NCI-H187 (cell line): ENCODE measurements around the gene ADD1.

Experiments
- DNase-seq, 2 experiments: peaks; one replicate each; lab custom pipeline; 2025; lab: John Stamatoyannopoulos, UW

Gene ADD1

DNA sequence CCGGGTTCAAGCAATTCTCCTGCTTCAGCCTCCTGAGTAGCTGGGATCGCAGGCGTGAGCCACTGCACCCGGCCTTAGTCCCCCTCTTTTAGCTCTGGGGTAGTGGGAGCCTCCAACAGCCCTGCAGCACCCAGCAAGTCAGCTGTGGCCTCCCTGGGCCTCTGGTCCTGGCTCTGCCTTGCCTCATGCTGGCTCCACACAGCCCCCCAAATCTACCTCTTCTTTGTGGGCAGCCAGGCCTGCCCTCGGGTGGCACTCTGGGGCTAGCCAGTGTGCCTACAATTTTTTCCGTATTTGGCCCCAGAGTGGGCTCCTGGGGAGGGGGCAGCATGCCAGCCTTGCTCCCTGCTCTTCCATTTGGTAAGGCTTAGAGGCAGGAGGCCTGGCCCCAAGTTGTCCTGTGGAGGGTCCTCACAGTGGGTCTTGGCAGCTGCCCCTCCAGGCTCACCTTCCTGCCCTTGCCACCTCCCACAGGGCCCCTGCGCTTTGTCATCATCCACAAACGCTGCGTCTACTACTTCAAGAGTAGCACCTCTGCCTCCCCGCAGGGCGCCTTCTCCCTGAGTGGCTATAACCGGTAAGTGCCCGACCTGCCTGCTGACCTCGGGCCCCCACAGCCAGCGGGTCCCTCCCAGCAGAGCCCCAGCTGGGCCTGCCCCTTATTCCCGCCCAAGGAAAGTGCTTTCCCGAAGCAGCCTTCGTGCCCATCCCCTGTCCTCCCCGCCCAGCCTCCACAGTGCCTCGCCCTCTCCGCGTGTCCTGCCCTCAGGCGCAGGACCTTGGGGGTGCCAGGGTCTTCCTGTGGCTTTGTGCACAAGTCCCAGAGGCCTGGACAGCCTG, 21.0 kb upstream of the ADD1 start:
- DNase-seq, result no peak

DNA sequence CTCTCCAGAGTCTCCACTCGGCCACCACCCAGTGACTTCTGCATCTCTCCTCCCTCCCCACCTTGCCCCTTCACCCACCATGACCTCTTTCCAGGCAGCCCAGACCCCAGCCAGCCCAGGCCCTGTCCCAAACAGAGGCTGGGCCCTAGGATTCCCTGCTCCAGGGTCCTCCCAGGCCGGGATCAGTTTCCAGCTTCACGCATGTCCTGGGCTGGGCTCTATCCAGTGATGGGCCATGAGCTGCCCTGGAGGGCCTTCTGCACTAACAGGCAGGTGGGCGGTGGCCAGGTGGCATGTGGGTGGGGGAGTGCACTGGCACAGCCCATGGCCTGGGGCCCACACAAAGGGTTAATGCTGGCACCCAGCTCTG, 20.4 kb upstream of the ADD1 start:
- DNase-seq, result no peak

DNA sequence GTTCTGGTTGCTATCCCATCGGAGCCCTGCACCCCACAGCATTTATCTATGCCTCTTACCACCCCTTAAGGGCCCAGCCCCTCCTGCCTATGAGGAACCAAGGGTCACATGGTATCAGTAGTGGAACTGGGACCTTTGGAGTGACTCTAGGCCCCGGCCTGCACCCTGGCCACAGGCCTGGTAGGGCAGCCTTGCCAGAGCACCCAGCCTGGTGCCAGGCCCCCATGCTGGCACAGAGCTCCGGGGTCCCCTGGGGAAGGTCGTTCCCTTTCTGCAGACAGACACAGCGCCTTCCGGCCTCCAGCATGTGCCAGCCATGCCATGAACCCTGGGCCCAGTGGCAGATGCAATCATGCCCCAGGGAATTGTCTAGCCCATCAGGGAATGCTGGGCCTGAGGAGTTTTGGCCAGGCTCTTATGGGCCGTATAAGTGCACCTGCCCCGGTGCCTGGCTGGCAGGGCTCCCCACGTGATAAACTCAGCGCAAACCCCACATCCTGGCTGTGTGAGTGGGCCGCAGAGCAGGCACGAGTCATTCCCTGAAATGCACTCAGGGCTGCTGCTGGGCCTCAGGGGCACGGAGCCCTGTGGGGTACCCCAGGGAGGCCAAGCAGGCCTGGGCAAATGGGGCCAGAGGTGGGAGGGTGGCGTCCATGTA, 19.8 kb upstream of the ADD1 start:
- DNase-seq, result no peak

DNA sequence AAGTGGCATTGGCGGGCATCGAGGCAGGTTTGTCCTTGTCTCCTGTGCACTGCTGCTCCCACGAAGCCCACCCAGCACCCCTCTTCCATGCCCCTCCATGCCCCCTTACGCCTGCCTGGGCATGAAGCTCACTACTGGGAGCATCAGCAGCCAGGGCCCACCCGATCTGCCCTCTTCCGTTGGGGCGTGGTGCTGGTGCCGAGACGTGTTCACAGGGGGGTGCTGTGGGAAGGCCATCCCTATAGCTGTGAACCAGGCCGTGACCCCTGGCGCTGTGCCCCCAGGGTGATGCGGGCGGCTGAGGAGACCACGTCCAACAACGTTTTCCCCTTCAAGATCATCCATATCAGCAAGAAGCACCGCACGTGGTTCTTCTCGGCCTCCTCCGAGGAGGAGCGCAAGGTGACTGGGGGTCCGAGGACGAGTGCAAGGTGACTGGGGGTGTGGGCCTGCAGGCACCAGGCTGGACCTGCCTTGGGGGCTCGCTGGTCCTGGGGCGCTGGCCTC, 19.3 kb upstream of the ADD1 start:
- no peak for DNase-seq

DNA sequence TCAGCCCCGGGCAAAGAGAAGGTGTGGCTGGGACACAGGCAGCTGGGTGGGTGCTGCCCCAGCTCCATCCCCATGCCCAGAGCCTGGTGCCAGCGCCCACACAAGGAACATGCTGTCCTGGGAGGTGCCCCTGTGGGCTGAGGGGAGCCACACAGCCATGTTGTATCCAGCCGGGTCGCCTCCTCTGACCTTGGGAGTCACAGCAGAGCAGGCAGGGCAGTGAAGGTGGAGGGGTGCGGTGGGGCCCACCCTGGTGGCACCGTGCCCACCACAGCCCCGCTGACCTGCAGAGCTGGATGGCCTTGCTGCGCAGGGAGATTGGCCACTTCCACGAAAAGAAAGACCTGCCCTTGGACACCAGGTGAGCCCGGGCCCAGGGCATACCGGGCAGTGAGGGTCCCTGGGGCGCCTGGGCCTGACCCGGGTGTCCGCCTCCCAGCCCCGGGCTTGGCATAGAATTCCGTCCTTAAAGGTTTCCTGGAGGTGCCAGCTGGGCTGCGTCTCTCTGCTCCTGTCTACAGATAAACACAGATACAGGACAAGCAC, 18.7 kb upstream of the ADD1 start:
- DNase-seq, result no peak

DNA sequence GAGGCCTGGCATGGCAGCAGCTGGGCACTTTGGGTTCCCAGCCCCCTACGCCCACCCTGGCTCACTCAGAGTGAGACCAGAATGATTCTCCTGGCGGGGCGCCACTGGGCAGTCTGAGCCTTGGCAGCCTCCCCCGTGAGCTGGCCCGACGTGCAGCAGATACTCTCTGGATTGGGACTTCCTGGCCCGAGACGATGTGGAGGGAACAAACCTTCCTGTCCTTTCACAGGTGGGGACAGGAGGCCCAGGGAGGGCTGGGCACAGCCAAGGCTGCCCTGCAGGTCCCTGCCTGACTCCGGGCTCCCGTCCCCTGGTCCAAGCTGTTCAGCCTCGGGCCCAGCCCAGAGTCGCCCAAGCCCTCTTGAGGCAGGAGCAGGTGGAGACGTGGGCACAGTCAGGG, 17.9 kb upstream of the ADD1 start:
- no peak for DNase-seq

DNA sequence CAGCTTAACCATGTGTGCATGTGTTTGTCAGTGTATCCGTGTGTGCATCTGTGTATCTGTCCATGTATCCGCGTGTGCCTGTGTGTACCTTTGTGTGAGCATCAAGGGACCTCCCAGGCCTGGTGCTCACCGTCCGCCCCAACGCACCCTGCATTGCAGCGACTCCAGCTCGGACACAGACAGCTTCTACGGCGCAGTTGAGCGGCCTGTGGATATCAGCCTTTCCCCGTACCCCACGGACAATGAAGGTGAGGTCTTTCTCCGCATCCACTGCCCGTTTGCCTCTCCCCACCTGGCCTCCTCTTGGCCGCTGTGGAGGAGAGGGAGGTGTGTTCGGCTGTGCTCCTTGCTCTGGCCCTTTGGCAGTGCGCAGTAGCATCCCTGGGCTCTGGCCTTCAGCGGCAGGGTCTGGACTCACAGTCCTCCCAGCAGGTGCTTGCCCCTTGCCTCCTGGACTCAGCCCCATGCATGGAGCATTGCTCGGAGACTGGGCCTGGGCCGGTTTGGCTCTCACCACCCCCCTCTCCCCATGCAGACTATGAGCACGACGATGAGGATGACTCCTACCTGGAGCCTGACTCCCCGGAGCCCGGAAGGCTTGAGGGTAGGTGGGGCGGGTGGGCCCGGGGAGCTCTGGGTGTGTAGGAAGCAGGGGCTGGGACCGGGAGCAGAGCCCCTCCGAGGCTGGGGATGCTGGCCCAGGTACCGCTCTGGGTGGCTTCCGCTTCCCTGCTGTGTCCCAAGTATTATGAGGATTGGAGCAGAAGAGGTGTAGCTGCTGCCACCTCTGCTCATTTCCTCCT, 16.4 kb upstream of the ADD1 start:
- no peak for DNase-seq

DNA sequence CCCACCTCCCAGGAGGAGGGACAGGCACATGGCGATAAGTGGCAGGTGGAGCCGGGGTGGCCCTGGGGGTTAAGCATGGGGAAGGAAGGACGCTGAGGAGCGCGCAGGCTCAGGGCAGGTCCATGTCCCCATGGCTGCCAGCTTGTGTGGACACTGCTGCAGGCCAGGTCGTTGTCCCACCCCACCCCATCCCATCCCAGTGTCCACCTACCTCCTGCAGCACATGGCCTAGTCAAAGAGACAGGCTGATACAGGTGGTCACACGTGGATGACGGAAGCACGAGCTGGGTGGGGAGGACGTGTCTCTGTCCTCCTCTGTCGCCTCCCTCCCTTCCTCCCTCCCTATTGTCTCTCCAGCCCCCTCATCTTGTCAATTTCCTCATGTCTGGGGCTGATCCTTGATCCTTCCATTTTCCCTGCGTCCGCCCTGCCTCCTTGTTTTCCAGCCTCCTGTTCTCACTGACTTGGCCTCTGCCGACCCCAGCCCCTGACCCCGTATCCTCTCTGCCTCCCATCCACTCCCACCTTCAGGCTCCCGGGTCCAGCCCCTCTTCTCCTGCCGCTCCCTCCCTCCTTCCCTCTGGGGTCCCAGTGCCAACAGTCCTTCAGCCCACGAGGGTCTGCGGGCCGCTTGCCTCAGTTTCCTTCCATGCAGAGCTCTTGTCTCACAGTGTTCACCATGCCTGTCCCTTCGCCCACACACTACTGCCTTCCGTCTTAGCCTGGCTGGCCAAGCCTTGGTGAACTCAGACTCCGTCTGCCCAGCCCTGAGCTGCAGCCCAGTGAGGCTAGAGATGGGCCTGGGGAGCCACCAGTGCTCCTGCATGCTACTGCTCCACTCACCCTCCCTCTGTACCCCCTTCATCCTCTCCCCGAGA, 15.5 kb upstream of the ADD1 start:
- no peak for DNase-seq

DNA sequence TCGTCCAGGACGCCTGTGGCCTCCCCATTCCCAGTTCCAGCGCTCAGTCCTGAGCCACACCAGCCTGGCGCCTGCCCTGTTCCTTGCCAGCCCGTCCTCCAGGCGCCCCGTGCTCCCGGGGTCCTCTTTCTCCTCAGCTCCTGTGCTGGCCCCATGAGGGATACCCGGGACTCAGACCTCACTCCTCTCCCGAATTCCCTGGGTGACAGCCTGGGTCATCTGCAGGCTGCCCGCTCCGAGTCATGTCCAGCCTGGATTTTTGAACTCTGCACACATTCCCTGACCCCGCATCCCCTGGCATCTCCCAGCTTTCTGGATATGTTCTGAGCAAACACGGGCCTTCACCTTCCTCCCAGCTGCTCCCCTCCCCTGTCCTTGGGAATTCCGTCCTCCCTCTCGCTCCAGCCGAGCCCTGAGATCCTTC, 14.9 kb upstream of the ADD1 start:
- no peak for DNase-seq

DNA sequence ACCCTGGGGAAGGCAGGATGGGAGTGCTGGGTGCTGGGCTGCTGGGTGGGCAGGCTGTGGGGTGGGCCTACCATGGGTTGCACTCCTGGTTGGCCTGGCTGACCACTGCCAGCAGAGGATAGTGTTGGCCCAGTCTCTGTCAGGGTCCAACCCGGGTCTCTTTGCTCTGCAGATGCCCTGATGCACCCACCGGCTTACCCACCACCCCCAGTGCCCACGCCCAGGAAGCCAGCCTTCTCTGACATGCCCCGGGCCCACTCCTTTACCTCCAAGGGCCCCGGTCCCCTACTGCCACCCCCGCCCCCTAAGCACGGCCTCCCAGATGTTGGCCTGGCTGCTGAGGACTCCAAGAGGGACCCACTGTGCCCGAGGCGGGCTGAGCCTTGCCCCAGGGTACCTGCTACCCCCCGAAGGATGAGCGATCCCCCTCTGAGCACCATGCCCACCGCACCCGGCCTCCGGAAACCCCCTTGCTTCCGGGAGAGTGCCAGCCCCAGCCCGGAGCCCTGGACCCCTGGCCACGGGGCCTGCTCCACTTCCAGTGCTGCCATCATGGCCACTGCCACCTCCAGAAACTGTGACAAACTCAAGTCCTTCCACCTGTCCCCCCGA, 14.2 kb upstream of the ADD1 start:
- no peak for DNase-seq

DNA sequence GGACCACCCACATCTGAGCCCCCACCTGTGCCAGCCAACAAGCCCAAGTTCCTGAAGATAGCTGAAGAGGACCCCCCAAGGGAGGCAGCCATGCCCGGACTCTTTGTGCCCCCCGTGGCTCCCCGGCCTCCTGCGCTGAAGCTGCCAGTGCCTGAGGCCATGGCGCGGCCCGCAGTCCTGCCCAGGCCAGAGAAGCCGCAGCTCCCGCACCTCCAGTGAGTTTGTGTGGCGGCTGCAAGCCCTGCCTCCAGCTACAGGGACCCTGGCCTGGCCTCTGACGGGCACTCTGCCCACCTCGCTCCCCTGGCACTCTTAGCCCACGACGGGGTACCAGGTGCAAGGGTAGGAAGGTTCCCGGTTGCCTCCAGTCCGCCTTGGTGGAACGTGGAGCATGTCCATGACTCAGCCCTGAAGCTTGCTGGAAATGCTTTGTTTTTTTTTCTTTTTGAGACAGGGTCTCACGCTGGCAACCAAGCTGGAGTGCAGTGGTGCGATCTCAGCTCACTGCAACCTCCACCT, 13.7 kb upstream of the ADD1 start:
- DNase-seq, result no peak

GRCh38 chr4:2830632-2831610, 12.7 kb upstream of the ADD1 start:
- no peak for DNase-seq

DNA sequence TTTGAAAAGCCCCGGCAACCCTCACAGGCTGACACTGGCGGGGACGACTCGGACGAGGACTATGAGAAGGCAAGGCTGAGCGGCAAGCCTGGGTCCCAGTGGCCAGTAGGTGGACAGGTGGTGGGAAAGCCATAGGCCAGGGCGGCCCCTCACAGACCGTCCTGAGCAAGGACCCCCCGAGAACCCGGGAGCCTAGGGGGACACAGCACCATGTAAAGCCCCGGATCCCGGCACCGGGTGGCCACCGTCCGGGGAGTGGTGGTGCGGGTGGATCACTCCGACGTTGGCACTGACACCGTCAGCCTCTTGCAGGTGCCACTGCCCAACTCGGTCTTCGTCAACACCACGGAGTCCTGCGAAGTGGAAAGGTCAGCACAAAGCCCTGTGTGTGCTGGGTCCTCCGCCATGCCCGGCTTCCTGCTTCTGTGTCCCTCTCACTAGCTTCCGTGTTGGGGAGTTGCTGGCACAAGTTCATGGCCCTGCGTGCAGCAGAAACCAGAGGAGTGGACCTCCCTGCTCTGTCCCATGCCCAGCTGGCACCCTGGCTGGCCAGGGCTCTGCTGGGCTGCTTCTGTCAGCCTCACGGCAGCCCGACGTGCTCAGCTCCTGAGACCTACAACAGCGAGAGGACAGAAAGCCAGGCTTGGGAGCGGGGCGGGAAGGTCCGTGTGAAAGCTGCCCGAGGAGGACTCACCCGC, 11.9 kb upstream of the ADD1 start:
- no peak for DNase-seq

DNA sequence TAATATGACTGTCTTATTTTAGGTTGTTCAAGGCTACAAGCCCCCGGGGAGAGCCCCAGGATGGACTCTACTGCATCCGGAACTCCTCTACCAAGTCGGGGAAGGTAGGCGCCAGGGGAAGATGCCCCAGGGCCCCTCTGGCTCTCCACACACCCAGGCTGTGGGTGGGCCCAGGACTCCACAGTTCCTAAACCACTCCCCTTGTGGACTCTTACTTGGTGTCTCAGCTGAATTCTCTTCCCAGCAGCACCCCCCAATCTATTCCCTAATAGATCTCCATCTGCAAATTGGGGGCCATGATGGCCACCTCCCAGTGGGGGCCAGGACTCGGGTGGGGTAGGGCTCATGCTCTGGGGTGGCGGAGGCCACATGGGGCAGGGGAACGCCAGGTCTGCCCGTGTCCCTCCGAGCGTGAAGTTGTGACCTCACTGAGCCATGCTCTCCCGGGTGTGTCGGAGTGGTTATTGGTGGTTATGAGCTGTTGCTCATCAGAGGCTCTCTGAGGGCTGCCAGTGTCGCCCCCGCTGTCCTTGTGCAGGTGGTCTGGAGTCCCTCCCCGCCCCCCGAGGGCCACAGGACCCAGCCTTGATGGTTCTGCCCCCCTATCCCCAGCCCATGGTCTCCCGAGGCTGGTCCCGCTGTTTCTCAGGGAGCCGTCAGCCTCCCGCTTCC, 11.2 kb upstream of the ADD1 start:
- no peak for DNase-seq

- DNase-seq, result no peak
Measured at GRCh38 chr4:2832981-2833670, 10.5 kb upstream of the ADD1 start.

DNA sequence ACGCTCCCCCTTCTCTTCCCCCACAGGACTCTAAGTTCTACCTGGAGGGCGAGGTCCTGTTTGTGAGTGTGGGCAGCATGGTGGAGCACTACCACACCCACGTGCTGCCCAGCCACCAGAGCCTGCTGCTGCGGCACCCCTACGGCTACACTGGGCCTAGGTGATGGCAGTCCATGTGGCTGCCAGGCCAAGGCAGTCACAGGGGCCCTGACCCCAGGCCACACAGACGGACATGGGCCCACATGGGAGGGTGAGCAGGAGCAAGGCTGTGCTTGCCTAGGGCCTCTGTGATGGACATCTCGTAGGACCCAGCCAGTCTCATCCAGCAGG, 10.0 kb upstream of the ADD1 start:
- DNase-seq, result no peak

DNA sequence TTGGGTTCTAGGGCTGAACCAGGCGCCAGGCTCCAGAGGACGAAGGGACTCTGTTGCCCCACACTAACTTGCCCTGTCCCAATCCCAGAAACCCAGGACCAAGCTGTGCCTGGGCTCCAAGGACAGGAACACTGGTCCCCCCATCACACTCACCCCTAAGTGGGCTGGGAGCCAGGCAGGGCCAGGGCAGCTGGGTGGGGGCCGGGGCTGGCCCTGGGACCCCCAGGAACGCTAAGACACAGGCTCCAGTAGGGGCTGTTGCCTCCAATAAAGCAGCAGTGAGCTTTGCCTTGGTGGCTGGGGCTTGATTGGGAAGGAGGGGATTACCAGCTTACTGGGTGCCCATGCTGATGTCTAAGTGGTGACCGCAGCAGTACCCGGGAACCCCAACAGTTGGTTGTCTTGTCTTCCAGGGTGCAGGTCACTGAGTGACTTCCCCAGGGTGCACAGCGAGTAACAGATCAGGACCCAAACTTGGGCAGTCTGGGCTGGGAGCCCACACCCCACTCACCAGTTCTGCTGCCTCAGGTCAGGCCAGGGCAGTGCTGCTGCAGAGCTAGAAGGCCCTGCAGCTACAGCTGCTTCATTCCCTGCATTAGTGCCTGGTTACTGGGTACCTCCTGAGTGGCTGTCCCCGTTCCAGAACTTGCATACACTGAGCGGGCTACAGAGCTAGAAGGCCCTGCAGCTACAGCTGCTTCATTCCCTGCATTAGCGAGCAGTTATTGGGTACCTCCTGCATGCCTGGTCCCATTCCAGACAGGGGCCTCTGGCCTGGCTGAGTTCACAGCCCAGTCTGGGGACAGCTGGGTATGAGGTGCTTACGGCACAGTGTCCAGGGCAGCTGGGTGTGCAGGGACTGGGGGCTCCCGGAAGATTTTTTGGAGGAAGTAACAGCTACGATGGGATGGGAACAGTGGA, 9.4 kb upstream of the ADD1 start:
- no peak for DNase-seq
